HCT116 (cell line): Measurements from ENCODE around the gene UBL4B. TPM values are rescaled to one million over a fixed set of nuclear protein-coding genes. Genes with fewer than 3 reads are reported as not detected.

ENCODE experiments used
- ATAC-seq: fragments of 200-7000 bp; cut with Tn5 transposase; 2 replicates; pipeline ENCODE4 v1.9.1; 2020; ENCODE audit warnings: mild to moderate bottlenecking, moderate library complexity
- BruUV-seq: library from RNA; stranded (reverse); fragments of 400-500 nt; replicated peaks from 2 replicates; lab custom pipeline; 2021; lab: Mats Ljungman, UMichigan
- CTCF ChIA-PET: fragments of 300-600 bp; sonication (Branson Sonifier 250); formaldehyde crosslinking; loops from one replicate; lab custom pipeline; 2021; ENCODE audit warnings: antibody characterized with exemption; lab: Charles Lee
- POLR2A ChIA-PET: fragments of 300-600, 350-600 bp; sonication (Branson Sonifier 250); formaldehyde crosslinking; loops from one replicate; lab custom pipeline; 2021; ENCODE audit warnings: antibody characterized with exemption; lab: Charles Lee
- RAD21 ChIA-PET, 2 experiments: fragments of 300-600 bp; sonication (Branson Sonifier 250); formaldehyde crosslinking; loops; one replicate each; lab custom pipeline; 2023; ENCODE audit warnings: low total read pairs in 2 of 2; ENCODE audit not compliant: uncharacterized antibody in 2 of 2, unreplicated experiment in 2 of 2, low non-redundant PET in 1 of 2; lab: Charles Lee
- DNase-seq: peaks from one replicate; pipeline ENCODE4 v3.0.0-alpha.2; 2010; ENCODE audit warnings: low read depth, low spot score
- H2AFZ ChIP-seq: fragments of 200-600 bp; shearing (Covaris generic), sonication (generic); 2 replicates; pipeline ENCODE4 v1.6.1; 2017; ENCODE audit warnings: low read depth, mixed run types, mixed read lengths, antibody characterized with exemption, low read length; ENCODE audit not compliant: poor library complexity, severe bottlenecking
- H3K27ac ChIP-seq: 2 replicates; pipeline ENCODE4 v1.5.1; 2012; ENCODE audit warnings: low read depth, low read length
- H3K27me3 ChIP-seq: fragments of 200-600 bp; sonication (generic); 2 replicates; pipeline ENCODE4 v1.6.1; 2016; ENCODE audit warnings: mixed run types, low read length, mixed read lengths; ENCODE audit not compliant: insufficient read depth
- H3K36me3 ChIP-seq, 2 experiments: fragments of 200-500 bp in 1 of 2; fragments of 200-600 bp in 1 of 2; sonication (Bioruptor generic) in 1 of 2; sonication (generic) in 1 of 2; 2 replicates each; pipeline versions ENCODE4 v1.5.1 to v1.6.1; 2014 to 2016; ENCODE audit warnings: low read length in 2 of 2, inconsistent platforms in 1 of 2, mixed read lengths in 1 of 2, mixed run types in 1 of 2; ENCODE audit not compliant: insufficient read depth in 2 of 2, control insufficient read depth in 1 of 2
- H3K4me1 ChIP-seq, 2 experiments: fragments of 200-600 bp in 1 of 2; sonication (generic) in 1 of 2; 2 replicates each; pipeline versions ENCODE4 v1.5.1 to v1.6.1; 2012 to 2017; ENCODE audit warnings: low read length in 2 of 2, inconsistent platforms in 1 of 2, mild to moderate bottlenecking in 1 of 2, mixed read lengths in 1 of 2, mixed run types in 1 of 2, moderate library complexity in 1 of 2; ENCODE audit not compliant: insufficient read depth in 2 of 2, control insufficient read depth in 1 of 2
- H3K4me2 ChIP-seq: fragments of 200-600 bp; sonication (generic); 2 replicates; pipeline ENCODE4 v1.6.1; 2017; ENCODE audit warnings: mixed run types, low read length, mixed read lengths
- H3K4me3 ChIP-seq, 2 experiments: fragments of 200-600 bp in 1 of 2; sonication (generic) in 1 of 2; replicated peaks in 1 of 2; 2 replicates each; pipeline ENCODE4 v1.5.1; 2011 to 2016; ENCODE audit warnings: low read length in 2 of 2, control low read depth in 1 of 2, low read depth in 1 of 2, mild to moderate bottlenecking in 1 of 2, mixed read lengths in 1 of 2, mixed run types in 1 of 2
- H3K79me2 ChIP-seq: fragments of 200-600 bp; sonication (generic); 2 replicates; pipeline ENCODE4 v1.6.1; 2017; ENCODE audit warnings: mild to moderate bottlenecking, mixed run types, low read length, moderate library complexity, mixed read lengths; ENCODE audit not compliant: insufficient read depth
- H3K9ac ChIP-seq: fragments of 200-600 bp; sonication (generic); 2 replicates; pipeline ENCODE4 v1.6.1; 2016; ENCODE audit warnings: low read length, mixed read lengths
- H3K9me2 ChIP-seq: fragments of 200-600 bp; sonication (generic), shearing (Covaris generic); 2 replicates; pipeline ENCODE4 v1.6.1; 2017; ENCODE audit warnings: mixed run types, mild to moderate bottlenecking, moderate library complexity; ENCODE audit not compliant: insufficient read depth
- H3K9me3 ChIP-seq, 2 experiments: fragments of 200-500 bp in 1 of 2; fragments of 200-600 bp in 1 of 2; sonication (Bioruptor generic) in 1 of 2; sonication (generic) in 1 of 2; 2 replicates each; pipeline ENCODE4 v1.6.1; 2014 to 2017; ENCODE audit warnings: low read length in 2 of 2, mixed read lengths in 2 of 2, inconsistent platforms in 1 of 2, low read depth in 1 of 2, mild to moderate bottlenecking in 1 of 2, mixed run types in 1 of 2, moderate library complexity in 1 of 2; ENCODE audit not compliant: control insufficient read depth in 1 of 2, insufficient read depth in 1 of 2
- H4K20me1 ChIP-seq: fragments of 200-600 bp; sonication (generic), shearing (Covaris generic); 2 replicates; pipeline ENCODE4 v1.6.1; 2017; ENCODE audit warnings: mixed run types, mild to moderate bottlenecking, moderate library complexity; ENCODE audit not compliant: insufficient read depth
- EGR1 ChIP-seq: IDR thresholded peaks from 2 replicates; pipeline ENCODE4 v1.6.1; 2012; ENCODE audit warnings: low read depth
- EZH2 ChIP-seq: fragments of 200-600 bp; sonication (generic); IDR thresholded peaks from 2 replicates; pipeline ENCODE4 v1.6.1; 2017; ENCODE audit warnings: antibody characterized with exemption, mixed run types
- EZH2phosphoT487 ChIP-seq: fragments of 200-600 bp; IDR thresholded peaks from 2 replicates; pipeline ENCODE4 v1.6.1; 2018; ENCODE audit warnings: antibody characterized with exemption, borderline replicate concordance
- FOSL1 ChIP-seq: IDR thresholded peaks from 2 replicates; pipeline ENCODE4 v1.6.1; 2012; ENCODE audit warnings: low read depth
- JUND ChIP-seq: IDR thresholded peaks from 2 replicates; pipeline ENCODE4 v1.6.1; 2012
- POLR2A ChIP-seq: IDR thresholded peaks from 2 replicates; pipeline ENCODE4 v1.7.0; 2011; ENCODE audit warnings: borderline replicate concordance; ENCODE audit not compliant: insufficient read depth, insufficient read length; ENCODE audit errors: extremely low read depth
- RAD21 ChIP-seq: IDR thresholded peaks from 2 replicates; pipeline ENCODE4 v1.6.1; 2012; ENCODE audit warnings: low read depth, mild to moderate bottlenecking
- SIN3A ChIP-seq: IDR thresholded peaks from 2 replicates; pipeline ENCODE4 v1.6.1; 2012; ENCODE audit warnings: low read depth
- ZNF274 ChIP-seq: fragments of 200-500 bp; sonication (Bioruptor generic); IDR thresholded peaks from 2 replicates; pipeline ENCODE4 v1.6.1; 2014; ENCODE audit warnings: mild to moderate bottlenecking, low read depth, low read length, inconsistent platforms
- intact Hi-C: fragments of 100-400 bp; cut with micrococcal nuclease; formaldehyde crosslinking; loops from 2 replicates; pipeline ENCODE4 v1.10.0; 2022
- total RNA-seq: library from RNA; stranded (reverse); gene quantifications from one replicate; pipeline ENCODE4 v1.2.1, GENCODE V29; 2021; ENCODE audit not compliant: unreplicated experiment
- TF ChIP-seq, protein P1 (sequence below): IDR thresholded peaks from 2 replicates; pipeline ENCODE4 v1.6.1; 2012
- TF ChIP-seq, protein P2 (sequence below): IDR thresholded peaks from 2 replicates; pipeline ENCODE4 v1.6.1; 2012

UBL4B gene
- total RNA-seq, 1 experiment from 2014 or later, result 0.57 TPM

DNA sequence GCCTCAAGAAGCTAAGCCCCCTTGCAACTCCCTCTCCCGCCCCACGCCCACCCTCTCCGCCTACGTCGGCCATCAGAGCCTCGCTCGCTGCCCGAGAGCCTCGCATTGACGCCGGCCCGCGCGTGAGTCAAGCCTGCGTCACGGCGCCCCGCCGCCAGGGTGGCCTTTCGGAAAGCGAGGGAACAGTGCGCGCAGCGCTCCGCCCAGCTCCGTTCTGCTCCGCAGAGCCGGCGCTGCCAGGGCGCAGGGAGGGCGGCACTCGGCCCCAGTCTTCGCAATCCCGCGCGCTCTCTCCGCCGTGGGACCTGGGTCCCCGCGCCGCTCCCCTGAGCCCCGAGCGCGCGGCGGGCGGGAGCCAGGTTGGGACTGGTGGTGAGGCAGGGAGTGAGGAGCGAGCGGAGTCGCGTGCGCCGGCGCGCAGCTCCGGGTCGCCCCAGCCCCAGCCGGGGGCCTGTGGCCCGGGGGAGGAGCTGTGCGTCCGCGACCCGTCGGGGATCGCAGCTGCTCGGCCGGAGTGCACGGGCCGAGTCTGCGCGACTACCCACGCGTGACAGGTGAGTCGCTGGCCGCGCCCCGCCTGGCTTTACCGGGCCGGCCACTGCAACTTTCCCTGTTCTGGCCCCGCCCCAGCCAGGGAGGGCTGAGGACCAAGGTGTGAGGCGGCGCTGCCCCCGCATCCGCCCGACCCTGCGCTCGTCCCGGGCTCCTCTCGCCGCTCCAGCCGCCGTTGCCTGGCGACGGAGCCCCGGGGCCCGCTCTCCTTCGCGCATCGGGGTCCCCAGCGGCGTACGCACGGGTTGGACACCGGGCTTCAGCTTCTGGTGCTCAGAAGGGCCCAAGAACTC lies 38.3 kb downstream of the UBL4B start, which contains the start of gene SLC6A17 (continued):
- TF ChIP-seq POLR2A, result peak; percentile 60
- TF ChIP-seq RAD21, result no peak
- TF ChIP-seq, protein P1, sequence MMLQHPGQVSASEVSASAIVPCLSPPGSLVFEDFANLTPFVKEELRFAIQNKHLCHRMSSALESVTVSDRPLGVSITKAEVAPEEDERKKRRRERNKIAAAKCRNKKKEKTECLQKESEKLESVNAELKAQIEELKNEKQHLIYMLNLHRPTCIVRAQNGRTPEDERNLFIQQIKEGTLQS, result no peak
- TF ChIP-seq JUND, result peak; percentile 49
- no peak for TF ChIP-seq EZH2phosphoT487

- BruUV-seq, result no TSS peak
- Histone ChIP-seq H3K9me2 (no peaks in the 10 kb centered on the region), H3K27me3 (peaks cover 16% of the 10 kb centered on the region; the same call in 1 of the 2 replicates), H3K9ac (peak overlapping the region; percentile 76), H3K4me3 (peak overlapping the region; percentile 42 to 66), H3K4me2 (peak overlapping the region; percentile 89), H3K4me1 (peaks cover 11 to 39% of the 10 kb centered on the region in 2 experiments), H3K9me3 (no peaks in the 10 kb centered on the region), H3K79me2 (peaks cover 17% of the 10 kb centered on the region; the same call in 1 of the 2 replicates), H4K20me1 (no peaks in the 10 kb centered on the region), H3K36me3 (no peaks in the 10 kb centered on the region), H2AFZ (no peak overlapping the region), H3K27ac (peak overlapping the region; percentile 67; the same call in 1 of the 2 replicates)
- TF ChIP-seq FOSL1, result no peak
- TF ChIP-seq, protein P1, result no peak
- TF ChIP-seq POLR2A, result no peak
- TF ChIP-seq EZH2, result no peak
- TF ChIP-seq EZH2phosphoT487, result no peak
- TF ChIP-seq SIN3A, result no peak
- TF ChIP-seq, protein P2, sequence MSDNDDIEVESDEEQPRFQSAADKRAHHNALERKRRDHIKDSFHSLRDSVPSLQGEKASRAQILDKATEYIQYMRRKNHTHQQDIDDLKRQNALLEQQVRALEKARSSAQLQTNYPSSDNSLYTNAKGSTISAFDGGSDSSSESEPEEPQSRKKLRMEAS, result no peak
- TF ChIP-seq EGR1, result no peak
- no peak for TF ChIP-seq ZNF274
- no peak for ATAC-seq
- DNase-seq, result no peak
- ChIA-PET CTCF (interaction anchor here (1.0 to 1.6 kb wide), 4 partner anchors 15 to 63 kb away, joined by 4 to 7 read pairs (median 5); no protein-coding TSS in a partner anchor), POLR2A (no interaction called here), RAD21 (no interaction called here)
- intact Hi-C loops, result no loop called here
Measured at GRCh38 chr1:110151175-110151669, 39.0 kb downstream of the UBL4B start.
